Ishikawa (cell line): ENCODE measurements around the gene TSPAN6.

Experiments used
- CEBPB ChIP-seq: IDR thresholded peaks from 2 replicates; pipeline ENCODE4 v1.6.1; 2012
- CREB1 ChIP-seq: IDR thresholded peaks from 2 replicates; pipeline ENCODE4 v1.6.1; 2012; ENCODE audit warnings: low read depth
- EGR1 ChIP-seq: IDR thresholded peaks from 2 replicates; pipeline ENCODE4 v1.6.1; 2012
- EP300 ChIP-seq: IDR thresholded peaks from 2 replicates; pipeline ENCODE4 v1.6.1; 2012; ENCODE audit warnings: borderline replicate concordance
- FOXM1 ChIP-seq: IDR thresholded peaks from 2 replicates; pipeline ENCODE4 v1.6.1; 2012; ENCODE audit warnings: low read depth, borderline replicate concordance
- MAX ChIP-seq: IDR thresholded peaks from 2 replicates; pipeline ENCODE4 v1.6.1; 2012
- NFIC ChIP-seq: IDR thresholded peaks from 2 replicates; pipeline ENCODE4 v1.6.1; 2012
- RAD21 ChIP-seq: IDR thresholded peaks from 2 replicates; pipeline ENCODE4 v1.6.1; 2012; ENCODE audit warnings: low read depth
- REST ChIP-seq: IDR thresholded peaks from 2 replicates; pipeline ENCODE4 v1.6.1; 2012; ENCODE audit warnings: low read depth, mild to moderate bottlenecking
- TAF1 ChIP-seq: IDR thresholded peaks from 2 replicates; pipeline ENCODE4 v1.6.1; 2012; ENCODE audit warnings: low read depth, mild to moderate bottlenecking
- TCF12 ChIP-seq: IDR thresholded peaks from 2 replicates; pipeline ENCODE4 v1.6.1; 2012; ENCODE audit warnings: low read depth
- TEAD4 ChIP-seq: IDR thresholded peaks from 2 replicates; pipeline ENCODE4 v1.6.1; 2012
- USF1 ChIP-seq: IDR thresholded peaks from 2 replicates; pipeline ENCODE4 v1.6.1; 2012
- YY1 ChIP-seq: IDR thresholded peaks from 2 replicates; pipeline ENCODE4 v1.6.1; 2012; ENCODE audit warnings: low read depth
- ZBTB7A ChIP-seq: IDR thresholded peaks from 2 replicates; pipeline ENCODE4 v1.6.1; 2012; ENCODE audit warnings: low read depth

TSPAN6 gene

GRCh38 chrX:100645106-100645505, 8.5 kb upstream of the TSPAN6 start:
- TF ChIP-seq FOXM1 (no peak), REST (no peak), USF1 (no peak), YY1 (no peak), EGR1 (no peak), ZBTB7A (no peak), TEAD4 (no peak), CREB1 (no peak), TCF12 (no peak), TAF1 (no peak), CEBPB (no peak)

GRCh38 chrX:100643956-100644860, 7.6 kb upstream of the TSPAN6 start, which contains the start of gene SRPX2:
TSS of gene SRPX2 (plus strand) at chrX:100644199. CDS start at chrX:100646323, 2,124 bp downstream.
- no peak for TF ChIP-seq TCF12
- no peak for TF ChIP-seq RAD21
- no peak for TF ChIP-seq USF1
- no peak for TF ChIP-seq ZBTB7A
- TF ChIP-seq MAX = no peak
- TF ChIP-seq CEBPB = no peak
- TF ChIP-seq EP300 = no peak
- no peak for TF ChIP-seq REST
- no peak for TF ChIP-seq TEAD4
- TF ChIP-seq EGR1 = no peak
- no peak for TF ChIP-seq CREB1
- no peak for TF ChIP-seq NFIC
- TF ChIP-seq YY1 = no peak

GRCh38 chrX:100643212-100643611, 6.6 kb upstream of the TSPAN6 start:
- TF ChIP-seq NFIC = no peak
- TF ChIP-seq TCF12 = no peak
- TF ChIP-seq RAD21 = no peak
- no peak for TF ChIP-seq EP300
- TF ChIP-seq MAX = no peak
- no peak for TF ChIP-seq FOXM1
- no peak for TF ChIP-seq REST
- TF ChIP-seq TAF1 = no peak
- no peak for TF ChIP-seq ZBTB7A
- TF ChIP-seq TEAD4 = no peak
- no peak for TF ChIP-seq EGR1
- TF ChIP-seq CREB1 = no peak
- TF ChIP-seq YY1 = no peak
- no peak for TF ChIP-seq CEBPB
- TF ChIP-seq USF1 = no peak
